Right kidney (tissue), 9 donors: Measurements from ENCODE around the gene AGA.
A peak's percentile ranks its signal among the peaks of the same experiment; 100 is the strongest.

Experiments used
- DNase-seq: peaks from one replicate; pipeline ENCODE4 v3.0.0-alpha.2; 2016
- long read RNA-seq, 8 donors: transcript quantifications; one replicate each; lab custom pipeline, GENCODE V29; 2026

AGA gene
- long read RNA-seq, donor 1, transcript AGA-201 (9 exons, 2,107 nt), result major isoform, 9 of 17 reads
- long read RNA-seq, donor 1, partial matches to known transcripts, result 6 of 17 reads
- long read RNA-seq, donor 1, other reads (novel, unspliced or antisense), result 0 of 17 reads
- long read RNA-seq, donor 2, transcript AGA-201 (9 exons, 2,107 nt), result major isoform, 5 of 6 reads
- long read RNA-seq, donor 2, partial matches to known transcripts, result 0 of 6 reads
- long read RNA-seq, donor 2, other reads (novel, unspliced or antisense), result 0 of 6 reads
- long read RNA-seq, donor 3, partial matches to known transcripts, result 0 of 4 reads
- long read RNA-seq, donor 3, other reads (novel, unspliced or antisense), result 0 of 4 reads
- long read RNA-seq, donor 4, transcript AGA-201 (9 exons, 2,107 nt), result major isoform, 13 of 13 reads
- long read RNA-seq, donor 4, partial matches to known transcripts, result 0 of 13 reads
- long read RNA-seq, donor 4, other reads (novel, unspliced or antisense), result 0 of 13 reads
- long read RNA-seq, donor 5, transcript AGA-201 (9 exons, 2,107 nt), result major isoform, 13 of 13 reads
- long read RNA-seq, donor 5, partial matches to known transcripts, result 0 of 13 reads
- long read RNA-seq, donor 5, other reads (novel, unspliced or antisense), result 0 of 13 reads
- long read RNA-seq, donor 6, transcript AGA-201 (9 exons, 2,107 nt), result major isoform, 7 of 8 reads
- long read RNA-seq, donor 6, partial matches to known transcripts, result 0 of 8 reads
- long read RNA-seq, donor 6, other reads (novel, unspliced or antisense), result 0 of 8 reads
- long read RNA-seq, donor 7, transcript AGA-201 (9 exons, 2,107 nt), result major isoform, 13 of 17 reads
- long read RNA-seq, donor 7, partial matches to known transcripts, result 0 of 17 reads
- long read RNA-seq, donor 7, other reads (novel, unspliced or antisense), result 0 of 17 reads
- long read RNA-seq, donor 8, transcript AGA-201 (9 exons, 2,107 nt), result major isoform, 8 of 8 reads
- long read RNA-seq, donor 8, partial matches to known transcripts, result 0 of 8 reads
- long read RNA-seq, donor 8, other reads (novel, unspliced or antisense), result 0 of 8 reads

- DNase-seq, result peak; percentile 98
Observed at GRCh38 chr4:177441803-177442622, at the start of gene AGA. Gene AGA, minus strand, starts transcription at chr4:177442437. Its CDS starts 62 bp downstream, at chr4:177442375.

GRCh38 chr4:177492022-177492421, 49.8 kb upstream of the AGA start:
- DNase-seq, result no peak

GRCh38 chr4:177490769-177491168, 48.5 kb upstream of the AGA start:
- DNase-seq, result no peak

- no peak for DNase-seq
Observed at GRCh38 chr4:177489471-177490246, 47.4 kb upstream of the AGA start.

GRCh38 chr4:177487977-177488376, 45.7 kb upstream of the AGA start:
- no peak for DNase-seq

DNA sequence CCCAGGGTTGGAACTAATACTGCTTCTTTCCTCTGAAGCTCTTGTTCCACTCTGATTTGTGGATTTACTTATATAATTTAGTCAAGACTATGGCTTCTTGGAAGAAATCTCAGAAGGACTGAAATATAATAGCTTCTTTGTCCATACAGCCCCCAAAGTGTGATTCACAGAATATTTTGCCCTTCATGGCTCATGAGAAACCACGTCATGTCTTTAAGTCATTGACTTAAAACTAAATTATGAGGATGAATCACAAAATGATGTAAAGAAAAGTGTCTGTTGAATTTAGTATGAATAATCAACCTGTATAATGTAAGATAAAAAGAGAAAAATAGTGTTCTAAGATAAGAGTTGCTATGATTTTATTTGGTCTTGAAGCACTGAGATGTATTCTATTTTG, 43.3 kb upstream of the AGA start:
- no peak for DNase-seq

GRCh38 chr4:177484613-177485021, 42.4 kb upstream of the AGA start:
- no peak for DNase-seq

DNA sequence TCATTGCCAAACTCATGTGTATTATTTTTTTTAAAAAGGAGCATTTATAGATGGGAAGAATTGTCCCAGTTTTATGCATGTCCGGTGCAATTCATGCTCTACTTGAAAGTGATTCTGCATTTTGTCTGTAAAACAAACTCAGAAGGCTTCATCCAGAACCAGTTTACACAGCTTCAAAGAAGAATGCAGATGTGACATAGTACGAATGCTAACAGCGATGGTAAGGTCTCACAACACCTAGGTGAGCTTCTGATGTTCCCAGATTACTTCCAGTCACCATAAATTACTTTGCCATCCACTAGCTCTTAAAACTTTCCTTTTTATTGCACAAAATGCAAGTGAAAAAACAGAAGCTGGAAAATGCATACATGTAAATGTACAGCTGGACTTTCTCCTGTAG, 41.5 kb upstream of the AGA start:
- no peak for DNase-seq

DNA sequence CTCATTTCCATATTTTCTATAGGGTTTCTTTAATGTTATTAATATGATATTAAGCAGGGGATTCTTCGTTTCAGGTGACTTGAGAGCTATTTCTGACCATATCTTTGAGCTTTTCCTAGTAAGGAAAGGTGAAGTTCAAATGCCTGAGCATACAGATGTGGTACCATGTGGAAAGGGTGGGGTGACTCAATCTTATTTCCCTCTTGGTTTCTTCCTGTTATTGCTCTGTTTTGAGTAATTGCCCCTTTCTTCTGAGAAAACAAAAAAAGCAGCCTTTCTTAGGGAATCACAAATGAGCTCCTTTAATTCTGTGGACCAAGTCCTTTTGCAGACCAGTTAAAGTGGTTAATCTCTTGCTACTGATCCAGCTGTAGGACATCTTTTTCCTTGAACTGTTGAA, 41.0 kb upstream of the AGA start:
- DNase-seq, result no peak

DNA sequence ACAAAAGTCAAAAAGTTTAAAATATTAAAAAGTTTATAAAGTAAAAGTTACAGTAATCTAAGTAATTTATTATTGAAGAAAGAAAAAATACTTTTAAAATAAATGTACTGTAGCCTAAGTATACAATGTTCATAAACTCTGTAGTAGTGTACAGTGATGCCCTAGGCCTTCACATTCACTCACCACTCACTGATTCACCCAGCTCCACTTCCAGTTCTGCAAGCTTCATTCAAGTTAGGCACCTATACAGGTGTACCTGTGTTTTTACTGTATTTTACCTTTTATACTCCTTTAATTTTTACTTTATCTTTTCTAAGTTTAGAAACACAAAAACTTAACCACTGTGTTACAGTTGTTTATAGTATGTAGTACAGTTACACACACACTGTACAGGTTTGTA, 40.1 kb upstream of the AGA start:
- no peak for DNase-seq

DNA sequence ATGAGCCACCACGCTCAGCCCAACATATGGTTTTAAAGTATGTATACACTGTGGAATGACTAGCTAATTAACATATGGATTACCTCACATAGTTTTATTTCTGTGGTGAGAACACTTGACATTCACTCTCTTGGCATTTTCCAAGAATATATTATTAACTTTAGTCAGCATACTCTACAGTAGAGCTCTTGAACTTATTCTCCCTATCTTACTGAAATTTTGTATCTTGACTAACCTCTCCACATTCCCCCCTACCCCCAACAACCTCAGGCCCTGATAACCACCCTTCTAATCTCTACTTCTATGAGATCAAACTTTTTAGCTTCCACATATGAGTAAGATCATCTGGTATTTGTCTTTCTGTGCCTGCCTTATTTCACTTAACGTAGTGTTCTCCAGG, 38.6 kb upstream of the AGA start:
- DNase-seq, result no peak

DNA sequence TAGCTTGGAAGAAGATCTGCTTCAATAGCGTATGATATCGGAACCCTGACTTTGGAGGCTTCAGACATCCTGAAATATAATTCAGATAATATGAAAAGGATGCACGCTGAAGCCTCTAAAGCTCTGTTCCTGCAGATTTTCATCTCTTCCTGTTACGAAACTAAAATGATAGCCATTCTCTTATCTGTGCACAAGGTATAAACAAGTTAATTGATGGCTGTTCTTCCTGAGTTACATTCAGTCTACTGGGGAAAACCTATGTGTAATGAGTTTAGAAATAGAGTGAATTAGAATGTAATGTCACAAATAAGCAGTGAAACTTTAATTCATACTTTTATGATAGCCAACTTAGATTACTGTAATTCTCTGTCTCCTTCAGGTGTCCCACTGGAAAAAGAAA, 36.8 kb upstream of the AGA start:
- no peak for DNase-seq

DNA sequence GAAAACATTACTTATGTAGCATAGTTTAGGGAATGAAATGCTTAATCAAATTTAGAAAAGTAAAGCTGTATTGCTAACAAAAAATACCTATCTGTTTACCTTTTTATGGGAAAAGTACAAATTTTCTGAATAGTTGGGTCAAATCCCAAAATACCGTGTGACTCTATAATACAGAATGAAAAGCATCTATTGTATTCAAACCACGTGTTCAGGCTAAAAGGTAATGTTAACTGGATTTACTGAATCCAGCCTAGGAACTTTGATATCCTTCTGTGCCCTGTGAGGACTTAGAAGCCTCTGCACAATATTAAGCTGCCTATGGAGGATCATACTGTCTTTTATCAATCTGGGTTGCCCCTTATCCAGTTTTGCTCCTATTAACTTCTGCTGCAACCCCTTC, 36.3 kb upstream of the AGA start:
- no peak for DNase-seq

- no peak for DNase-seq
Observed at GRCh38 chr4:177473991-177474390, 31.8 kb upstream of the AGA start.

GRCh38 chr4:177464026-177464425, 21.8 kb upstream of the AGA start:
- DNase-seq, result no peak

GRCh38 chr4:177461606-177462005, 19.4 kb upstream of the AGA start:
- no peak for DNase-seq

- no peak for DNase-seq
Observed at GRCh38 chr4:177460460-177460859, 18.2 kb upstream of the AGA start.

DNA sequence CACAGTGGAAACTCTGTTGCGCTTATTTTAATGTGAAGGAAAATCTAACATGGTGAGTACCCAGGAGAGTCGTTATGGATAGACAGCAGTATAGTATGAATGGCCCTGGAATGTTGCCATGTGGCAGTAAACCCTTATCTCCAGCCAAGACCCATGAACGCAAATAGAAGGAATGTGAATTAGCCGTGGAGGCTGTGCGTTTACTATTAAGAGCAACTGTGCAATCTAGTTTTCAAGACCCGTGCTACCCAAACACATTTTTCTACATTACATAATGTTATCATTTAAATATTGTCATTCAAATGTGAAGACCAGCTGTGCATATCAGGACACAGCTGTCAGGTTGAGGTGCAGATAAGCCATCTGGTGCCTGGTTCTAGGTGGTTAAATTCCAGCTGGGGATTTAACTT, 13.3 kb upstream of the AGA start:
- DNase-seq, result no peak

DNA sequence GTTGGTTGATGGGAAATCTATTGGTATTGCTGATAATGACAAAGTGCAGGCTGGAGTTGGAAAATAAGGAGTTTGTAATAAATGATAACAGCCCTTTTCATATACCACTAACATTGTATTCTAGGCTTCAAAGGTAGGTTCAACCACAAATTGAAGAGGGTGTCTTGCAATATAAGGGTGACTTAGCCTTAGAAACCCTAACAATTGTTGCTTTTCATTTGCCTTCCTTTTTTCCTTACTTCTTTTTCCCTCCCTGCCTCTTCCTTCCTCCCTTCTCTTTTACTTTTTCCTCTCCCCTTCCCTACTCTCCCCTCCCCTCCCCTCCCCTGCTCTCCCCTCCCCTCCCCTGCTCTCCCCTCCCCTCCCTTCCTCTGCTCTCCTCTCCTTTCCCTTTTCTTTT, 10.9 kb upstream of the AGA start:
- DNase-seq, result no peak

- DNase-seq, result no peak
Observed at GRCh38 chr4:177451108-177451500, 8.9 kb upstream of the AGA start.

DNA sequence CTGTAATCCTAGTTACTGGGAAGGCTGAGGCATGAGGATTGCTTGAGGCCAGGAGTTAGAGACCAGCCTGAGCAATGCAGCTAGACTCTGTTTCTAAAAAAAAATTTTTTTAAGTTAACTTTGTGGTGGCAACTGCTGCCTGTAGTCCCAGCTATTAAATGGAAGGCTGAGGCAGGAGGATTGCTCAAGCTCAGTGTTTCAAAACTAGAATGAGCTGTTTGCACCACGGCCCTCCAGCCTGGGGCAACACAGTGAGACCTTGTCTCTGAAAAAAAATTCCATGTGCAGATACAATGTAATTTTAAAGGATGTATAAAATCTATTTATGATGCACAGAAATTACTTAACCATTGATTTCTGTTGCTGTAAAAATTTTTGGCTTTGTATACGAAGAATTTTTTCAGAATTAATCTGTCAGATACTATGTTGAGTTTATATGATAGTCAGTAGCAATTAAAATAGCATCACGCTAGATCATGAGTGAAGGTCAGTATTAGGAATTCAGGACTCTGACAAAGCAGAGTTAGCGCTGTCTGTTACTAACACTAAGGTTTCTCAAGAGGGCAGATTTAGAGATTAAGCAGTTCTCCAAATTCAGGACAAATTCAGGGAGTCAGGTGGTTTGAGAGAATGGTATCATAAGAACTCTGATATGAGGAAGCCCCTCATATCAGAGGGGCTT, 8.3 kb upstream of the AGA start:
- DNase-seq, result no peak
